ENCODE data around the gene MS4A6E.

DNA sequence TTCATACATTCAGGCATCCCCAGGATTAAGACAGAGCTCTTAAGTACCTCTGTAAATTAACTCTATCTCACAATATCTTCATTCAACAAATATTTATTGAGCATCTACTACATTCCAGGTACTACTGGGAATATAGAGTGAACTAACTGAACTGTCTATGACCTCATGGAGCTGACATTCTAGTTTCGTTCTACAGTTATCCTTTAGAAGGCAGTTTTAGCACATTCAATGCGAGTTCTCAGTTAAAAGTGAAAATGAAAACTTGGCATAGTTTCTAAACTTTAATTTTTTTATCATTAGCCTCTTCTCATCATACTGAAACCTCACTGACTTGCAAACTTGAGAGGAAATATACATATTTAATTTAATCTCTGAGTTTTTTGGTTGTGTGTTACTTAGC, 10.7 kb upstream of the MS4A6E start:
- TF ChIP-seq, protein P1, sequence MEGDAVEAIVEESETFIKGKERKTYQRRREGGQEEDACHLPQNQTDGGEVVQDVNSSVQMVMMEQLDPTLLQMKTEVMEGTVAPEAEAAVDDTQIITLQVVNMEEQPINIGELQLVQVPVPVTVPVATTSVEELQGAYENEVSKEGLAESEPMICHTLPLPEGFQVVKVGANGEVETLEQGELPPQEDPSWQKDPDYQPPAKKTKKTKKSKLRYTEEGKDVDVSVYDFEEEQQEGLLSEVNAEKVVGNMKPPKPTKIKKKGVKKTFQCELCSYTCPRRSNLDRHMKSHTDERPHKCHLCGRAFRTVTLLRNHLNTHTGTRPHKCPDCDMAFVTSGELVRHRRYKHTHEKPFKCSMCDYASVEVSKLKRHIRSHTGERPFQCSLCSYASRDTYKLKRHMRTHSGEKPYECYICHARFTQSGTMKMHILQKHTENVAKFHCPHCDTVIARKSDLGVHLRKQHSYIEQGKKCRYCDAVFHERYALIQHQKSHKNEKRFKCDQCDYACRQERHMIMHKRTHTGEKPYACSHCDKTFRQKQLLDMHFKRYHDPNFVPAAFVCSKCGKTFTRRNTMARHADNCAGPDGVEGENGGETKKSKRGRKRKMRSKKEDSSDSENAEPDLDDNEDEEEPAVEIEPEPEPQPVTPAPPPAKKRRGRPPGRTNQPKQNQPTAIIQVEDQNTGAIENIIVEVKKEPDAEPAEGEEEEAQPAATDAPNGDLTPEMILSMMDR (IDR thresholded peaks at IDR 0.05; ENCODE audit: low read length), result no peak
- no peak for TF ChIP-seq EZH2phosphoT487 (IDR thresholded peaks at IDR 0.05; ENCODE audit: low read length)
